SK-N-SH (cell line): ENCODE results near the gene ZNF793. TPM values are rescaled to one million over a fixed set of nuclear protein-coding genes. Genes with fewer than 3 reads are reported as not detected.

ENCODE experiments used
- CTCF ChIA-PET: fragments of 300-600, 350-600 bp; formaldehyde crosslinking; extraction: SDS; loops from one replicate; lab custom pipeline; 2021; lab: Yijun Ruan, JAX
- POLR2A ChIA-PET: fragments of 350-600 bp; sonication (Branson Sonifier 250); formaldehyde crosslinking; extraction: SDS; loops from one replicate; lab custom pipeline; 2020; ENCODE audit warnings: antibody characterized with exemption, inconsistent platforms; lab: Yijun Ruan, JAX
- DNase-seq: peaks from one replicate; pipeline ENCODE4 v3.0.0; 2012
- H2AFZ ChIP-seq: fragments of 200-600 bp; sonication (generic); 2 replicates; pipeline ENCODE4 v1.8.1; 2016; ENCODE audit warnings: antibody characterized with exemption, mild to moderate bottlenecking, low read depth
- H3F3A ChIP-seq: fragments of 200-600 bp; sonication (generic); replicated peaks from 2 replicates; pipeline ENCODE3; 2016; ENCODE audit warnings: antibody characterized with exemption, mild to moderate bottlenecking; ENCODE audit not compliant: insufficient read depth
- H3K27ac ChIP-seq, 2 experiments: fragments of 200-500 bp in 1 of 2; fragments of 200-600 bp in 1 of 2; sonication (Bioruptor generic) in 1 of 2; sonication (generic), shearing (Covaris generic) in 1 of 2; 2 replicates each; pipeline versions ENCODE4 v1.5.1 to v1.6.1; 2014 to 2016; ENCODE audit warnings: low read depth in 2 of 2, inconsistent platforms in 1 of 2, low read length in 1 of 2, mild to moderate bottlenecking in 1 of 2, mixed read lengths in 1 of 2
- H3K27me3 ChIP-seq: fragments of 200-600 bp; sonication (generic), shearing (Covaris generic); 2 replicates; pipeline ENCODE4 v1.6.1; 2016; ENCODE audit warnings: mixed run types; ENCODE audit not compliant: insufficient read depth
- H3K36me3 ChIP-seq, 2 experiments: fragments of 200-500 bp in 1 of 2; fragments of 200-600 bp in 1 of 2; sonication (Bioruptor generic) in 1 of 2; sonication (generic) in 1 of 2; replicated peaks in 1 of 2; 2 replicates each; pipeline versions ENCODE3 to v1.5.1; 2014 to 2016; ENCODE audit warnings: low read length in 1 of 2, mild to moderate bottlenecking in 1 of 2; ENCODE audit not compliant: insufficient read depth in 2 of 2, control insufficient read depth in 1 of 2
- H3K4me1 ChIP-seq, 2 experiments: fragments of 200-500 bp in 1 of 2; fragments of 200-600 bp in 1 of 2; sonication (Bioruptor generic) in 1 of 2; sonication (generic), shearing (Covaris generic) in 1 of 2; 2 replicates each; pipeline versions ENCODE4 v1.5.1 to v1.6.1; 2014 to 2016; ENCODE audit warnings: low read depth in 1 of 2, low read length in 1 of 2, mixed run types in 1 of 2; ENCODE audit not compliant: insufficient read depth in 2 of 2, control insufficient read depth in 1 of 2
- H3K4me2 ChIP-seq: fragments of 200-600 bp; sonication (generic), shearing (Covaris generic); 2 replicates; pipeline ENCODE4 v1.6.1; 2017; ENCODE audit warnings: mixed run types
- H3K4me3 ChIP-seq, 2 experiments: fragments of 200-500 bp in 1 of 2; fragments of 200-600 bp in 1 of 2; sonication (Bioruptor generic) in 1 of 2; sonication (generic), shearing (Covaris generic) in 1 of 2; 2 replicates each; pipeline versions ENCODE4 v1.5.1 to v1.8.1; 2014 to 2016; ENCODE audit warnings: low read depth in 2 of 2, inconsistent platforms in 1 of 2, low read length in 1 of 2, mild to moderate bottlenecking in 1 of 2, mixed read lengths in 1 of 2, moderate library complexity in 1 of 2
- H3K79me2 ChIP-seq: fragments of 200-600 bp; sonication (generic); 2 replicates; pipeline ENCODE4 v1.8.1; 2017; ENCODE audit warnings: mild to moderate bottlenecking; ENCODE audit not compliant: insufficient read depth
- H3K9ac ChIP-seq: fragments of 200-600 bp; sonication (generic); 2 replicates; pipeline ENCODE4 v1.6.1; 2017; ENCODE audit warnings: mixed run types
- H3K9me2 ChIP-seq: fragments of 200-600 bp; sonication (generic); 2 replicates; pipeline ENCODE4 v1.6.1; 2017; ENCODE audit warnings: mixed run types
- H3K9me3 ChIP-seq: fragments of 200-600 bp; sonication (generic); 2 replicates; pipeline ENCODE4 v1.6.1; 2017; ENCODE audit warnings: mixed run types, mild to moderate bottlenecking, moderate library complexity
- H4K20me1 ChIP-seq: fragments of 200-600 bp; sonication (generic); 2 replicates; pipeline ENCODE4 v1.6.1; 2017; ENCODE audit warnings: mild to moderate bottlenecking, mixed run types; ENCODE audit not compliant: insufficient read depth
- CHD2 ChIP-seq: fragments of 150-350 bp; IDR thresholded peaks from 2 replicates; pipeline ENCODE4 v1.6.1; 2018; ENCODE audit warnings: low read length; ENCODE audit not compliant: partially characterized antibody
- CTCF ChIP-seq: fragments of 200-600 bp; sonication (generic); IDR thresholded peaks from 2 replicates; pipeline ENCODE4 v1.6.1; 2017; ENCODE audit warnings: antibody characterized with exemption, mild to moderate bottlenecking, moderate library complexity
- EZH2phosphoT487 ChIP-seq: fragments of 200-600 bp; sonication (generic); IDR thresholded peaks from 2 replicates; pipeline ENCODE4 v1.6.1; 2017; ENCODE audit warnings: low read depth, mixed run types, mild to moderate bottlenecking, antibody characterized with exemption, moderate library complexity, borderline replicate concordance
- GABPA ChIP-seq: IDR thresholded peaks from 2 replicates; pipeline ENCODE4 v1.4.0; 2012; ENCODE audit warnings: low read depth, mild to moderate bottlenecking
- GATA2 ChIP-seq: sonication (generic); formaldehyde crosslinking; IDR thresholded peaks from 2 replicates; pipeline ENCODE4 v1.5.0; 2020; ENCODE audit warnings: mild to moderate bottlenecking, missing genetic modification reagents
- JUND ChIP-seq: IDR thresholded peaks from 2 replicates; pipeline ENCODE4 v1.4.0; 2012
- MEF2A ChIP-seq: IDR thresholded peaks from 2 replicates; pipeline ENCODE4 v1.4.0; 2012; ENCODE audit warnings: low read depth, borderline replicate concordance
- MXI1 ChIP-seq: IDR thresholded peaks from 2 replicates; pipeline ENCODE4 v1.6.1; 2012; ENCODE audit warnings: mild to moderate bottlenecking, low read depth, low read length, improper control_type of control experiment
- NRF1 ChIP-seq: IDR thresholded peaks from 2 replicates; pipeline ENCODE4 v1.6.1; 2012; ENCODE audit warnings: low read depth, mild to moderate bottlenecking, low read length
- POLR2AphosphoS5 ChIP-seq: IDR thresholded peaks from 2 replicates; pipeline ENCODE4 v1.6.1; 2012; ENCODE audit warnings: low read depth, low read length
- RAD21 ChIP-seq: IDR thresholded peaks from 2 replicates; pipeline ENCODE4 v1.6.1; 2012; ENCODE audit warnings: mild to moderate bottlenecking, low read length
- RCOR1 ChIP-seq: fragments of 150-350 bp; IDR thresholded peaks from 2 replicates; pipeline ENCODE4 v1.6.1; 2017; ENCODE audit warnings: antibody characterized with exemption, low read length
- SMC3 ChIP-seq: IDR thresholded peaks from 2 replicates; pipeline ENCODE4 v1.6.1; 2012; ENCODE audit warnings: low read depth, low read length, improper control_type of control experiment
- TCF12 ChIP-seq: IDR thresholded peaks from 2 replicates; pipeline ENCODE4 v1.4.0; 2012
- TEAD4 ChIP-seq: IDR thresholded peaks from 2 replicates; pipeline ENCODE4 v1.4.0; 2012; ENCODE audit warnings: mild to moderate bottlenecking, borderline replicate concordance; ENCODE audit not compliant: insufficient read depth
- USF1 ChIP-seq: IDR thresholded peaks from 2 replicates; pipeline ENCODE4 v1.4.0; 2012; ENCODE audit warnings: low read depth, borderline replicate concordance
- USF2 ChIP-seq: fragments of 150-350 bp; IDR thresholded peaks from 2 replicates; pipeline ENCODE4 v1.6.1; 2017; ENCODE audit warnings: antibody characterized with exemption, low read length, low read depth, borderline replicate concordance
- WGBS: methylation state at CpG from one replicate; pipeline ENCODE4 v1.1.6; 2017; ENCODE audit warnings: low lambda C conversion rate; 5-methylcytosine and 5-hydroxymethylcytosine counted together
- polyA plus RNA-seq, 3 experiments: library from polyadenylated mRNA; depleted of rRNA; stranded (reverse); fragments of >200 nt; gene quantifications; 2 replicates each; pipeline ENCODE4 v1.2.3, GENCODE V29; 2012

The ZNF793 gene
- polyA plus RNA-seq, 1 of the 3 experiments (the other 2 are of a cell fraction), result 2.3 TPM

- TF ChIP-seq USF2 (no peak), USF1 (no peak), EZH2phosphoT487 (no peak)
These were observed 5.1 kb downstream of the ZNF793 start (continued) for GRCh38 chr19:37511821-37512220.

GRCh38 chr19:37513397-37513796 lies 6.7 kb downstream of the ZNF793 start:
- no peaks in the 10 kb centered on the region for H3K9me3 ChIP-seq
- peaks cover 23 to 44% of the 10 kb centered on the region in 2 experiments for H3K36me3 ChIP-seq
- H3K4me2 ChIP-seq, result no peak overlapping the region
- H3K4me1 ChIP-seq, result no peaks in the 10 kb centered on the region
- H3K9me2 ChIP-seq, result no peaks in the 10 kb centered on the region
- no peak overlapping the region for H3K9ac ChIP-seq
- H3K4me3 ChIP-seq, result no peak overlapping the region
- no peak for DNase-seq
- no peaks in the 10 kb centered on the region; the same call in 1 of the 2 replicates for H3K79me2 ChIP-seq
- no peaks in the 10 kb centered on the region for H4K20me1 ChIP-seq
- CTCF ChIA-PET, result no interaction called here
- H2AFZ ChIP-seq, result no peak overlapping the region
- no peaks in the 10 kb centered on the region for H3F3A ChIP-seq
- H3K27ac ChIP-seq, result no peak overlapping the region
- 66% methylated on average over 2 of the region's 2 CpGs for WGBS
- H3K27me3 ChIP-seq, result no peaks in the 10 kb centered on the region
- POLR2A ChIA-PET, result no interaction called here
- TF ChIP-seq JUND (no peak), MEF2A (no peak), GATA2 (CRISPR knock-in tag) (no peak), USF1 (no peak), MXI1 (no peak), TEAD4 (no peak), SMC3 (no peak), NRF1 (no peak), CHD2 (no peak), CTCF (no peak), TCF12 (no peak), GABPA (no peak), RAD21 (no peak), RCOR1 (no peak), POLR2AphosphoS5 (no peak)
